ENCODE measurements around the gene MAP2K7. TPM values are rescaled to one million over a fixed set of nuclear protein-coding genes. Genes with fewer than 3 reads are reported as not detected.

The MAP2K7 gene
- total RNA-seq, 2 donors from 2014 or later = 26.3 to 38.3 TPM

DNA sequence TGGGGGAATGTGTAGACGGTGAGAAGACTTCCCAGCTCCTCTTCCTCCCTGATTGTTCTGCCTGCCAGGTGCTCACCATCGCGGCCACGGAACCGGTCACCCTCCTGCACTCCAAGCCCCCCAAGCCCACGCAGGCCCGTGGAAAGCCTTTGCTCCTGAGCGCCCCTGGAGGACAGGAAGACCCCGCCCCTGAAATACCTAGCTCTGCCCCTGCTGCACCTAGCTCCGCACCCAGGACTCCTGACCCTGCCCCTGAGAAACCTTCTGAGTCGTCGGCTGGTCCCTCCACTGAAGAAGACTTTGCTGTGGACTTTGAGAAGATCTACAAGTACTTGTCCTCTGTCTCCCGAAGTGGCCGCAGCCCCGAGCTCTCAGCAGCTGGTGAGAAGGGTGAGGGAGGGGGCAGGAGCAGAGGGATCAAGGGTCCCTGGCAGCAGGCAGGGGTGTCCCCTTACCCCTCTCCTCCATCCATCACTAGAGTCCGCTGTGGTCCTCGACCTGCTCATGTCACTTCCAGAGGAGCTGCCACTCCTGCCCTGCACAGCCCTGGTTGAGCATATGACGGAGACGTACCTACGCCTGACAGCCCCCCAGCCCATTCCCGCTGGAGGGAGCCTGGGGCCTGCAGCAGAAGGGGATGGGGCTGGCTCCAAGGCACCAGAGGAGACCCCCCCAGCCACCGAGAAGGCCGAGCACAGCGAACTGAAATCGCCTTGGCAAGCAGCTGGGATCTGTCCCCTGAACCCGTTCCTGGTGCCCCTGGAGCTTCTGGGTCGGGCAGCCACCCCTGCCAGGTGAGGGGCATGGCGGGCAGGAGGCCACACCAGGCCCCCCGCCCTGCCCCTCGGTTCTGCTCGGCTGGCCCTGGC lies 18.5 kb downstream of the MAP2K7 start:
- peaks cover 6% of the 10 kb centered on the region for H3K4me1 ChIP-seq
- peaks cover 17% of the 10 kb centered on the region for H3K27me3 ChIP-seq
- intact Hi-C loops (cut with DNase I) = loop anchor here (10.0 kb wide), 1 partner anchor 67 kb away; no protein-coding TSS in a partner anchor
- no peak overlapping the region for H3K27ac ChIP-seq
- H3K4me3 ChIP-seq = no peak overlapping the region
- TF ChIP-seq, protein P1, sequence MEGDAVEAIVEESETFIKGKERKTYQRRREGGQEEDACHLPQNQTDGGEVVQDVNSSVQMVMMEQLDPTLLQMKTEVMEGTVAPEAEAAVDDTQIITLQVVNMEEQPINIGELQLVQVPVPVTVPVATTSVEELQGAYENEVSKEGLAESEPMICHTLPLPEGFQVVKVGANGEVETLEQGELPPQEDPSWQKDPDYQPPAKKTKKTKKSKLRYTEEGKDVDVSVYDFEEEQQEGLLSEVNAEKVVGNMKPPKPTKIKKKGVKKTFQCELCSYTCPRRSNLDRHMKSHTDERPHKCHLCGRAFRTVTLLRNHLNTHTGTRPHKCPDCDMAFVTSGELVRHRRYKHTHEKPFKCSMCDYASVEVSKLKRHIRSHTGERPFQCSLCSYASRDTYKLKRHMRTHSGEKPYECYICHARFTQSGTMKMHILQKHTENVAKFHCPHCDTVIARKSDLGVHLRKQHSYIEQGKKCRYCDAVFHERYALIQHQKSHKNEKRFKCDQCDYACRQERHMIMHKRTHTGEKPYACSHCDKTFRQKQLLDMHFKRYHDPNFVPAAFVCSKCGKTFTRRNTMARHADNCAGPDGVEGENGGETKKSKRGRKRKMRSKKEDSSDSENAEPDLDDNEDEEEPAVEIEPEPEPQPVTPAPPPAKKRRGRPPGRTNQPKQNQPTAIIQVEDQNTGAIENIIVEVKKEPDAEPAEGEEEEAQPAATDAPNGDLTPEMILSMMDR (IDR thresholded peaks at IDR 0.05) = no peak
- H3K36me3 ChIP-seq = no peaks in the 10 kb centered on the region
- no peaks in the 10 kb centered on the region for H3K9me3 ChIP-seq
- DNase-seq = no peak
- H3K9ac ChIP-seq (ENCODE audit: low read depth in 2 of 2, low read length in 2 of 2) = peak overlapping the region in 1 of 2 donors; percentile 3

- intact Hi-C loops (cut with DNase I) = loop anchor here (10.0 kb wide), 1 partner anchor 68 kb away; no protein-coding TSS in a partner anchor
- TF ChIP-seq, protein P1 (IDR thresholded peaks at IDR 0.05) = no peak
- Histone ChIP-seq H3K4me3 (no peak overlapping the region), H3K27ac (no peak overlapping the region), H3K36me3 (no peaks in the 10 kb centered on the region), H3K9me3 (no peaks in the 10 kb centered on the region), H3K9ac (ENCODE audit: low read depth in 2 of 2, low read length in 2 of 2) (peak overlapping the region in 1 of 2 donors; percentile 3), H3K27me3 (peaks cover 10% of the 10 kb centered on the region), H3K4me1 (peaks cover 6% of the 10 kb centered on the region)
- no peak for DNase-seq
These were observed 19.1 kb downstream of the MAP2K7 start for GRCh38 chr19:7922836-7923195.

DNA sequence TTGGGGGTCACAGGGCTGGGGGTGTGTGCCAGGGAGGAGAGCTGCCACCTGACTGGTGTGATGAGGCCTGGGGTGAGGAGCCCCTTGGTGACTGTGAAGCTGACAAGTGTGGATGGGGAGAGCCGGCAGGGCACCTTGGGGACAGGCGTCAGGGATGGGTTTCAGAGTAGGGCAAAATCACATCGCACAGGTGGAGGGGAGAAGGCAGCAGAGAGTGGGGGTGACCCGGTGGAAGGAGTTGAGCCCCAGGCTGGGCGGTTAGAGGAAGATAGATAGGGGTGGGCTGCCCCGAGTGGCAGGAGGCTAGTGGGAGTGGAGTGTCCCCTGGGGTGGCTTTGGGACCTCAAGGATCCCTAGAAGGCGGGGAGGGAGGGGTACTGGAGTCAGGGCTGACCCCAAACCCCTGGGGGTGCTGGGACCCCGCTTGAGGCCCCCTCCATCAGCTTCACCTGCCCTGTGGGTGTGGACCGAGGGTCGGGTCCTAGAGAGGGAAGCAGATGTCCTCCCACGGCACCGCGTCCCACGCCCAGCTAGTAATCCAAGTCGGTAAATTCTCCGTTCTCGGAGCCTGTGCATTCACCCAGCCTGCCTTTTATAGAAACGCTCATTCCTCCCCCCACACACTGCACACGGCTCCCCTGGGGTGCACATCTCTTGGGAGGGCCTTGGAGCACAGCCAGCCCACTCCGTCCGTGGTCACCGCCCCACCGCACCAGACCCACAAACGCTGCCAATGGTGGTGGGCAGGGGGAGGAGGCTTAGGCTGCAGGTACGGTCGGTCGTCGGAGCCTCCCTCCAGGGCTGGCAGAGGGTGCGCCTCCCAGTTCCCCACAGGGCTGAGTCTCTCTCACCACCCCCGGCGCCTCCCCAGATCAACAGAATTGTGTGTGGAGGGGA lies 19.9 kb downstream of the MAP2K7 start:
- H3K36me3 ChIP-seq = no peaks in the 10 kb centered on the region
- no peak overlapping the region for H3K27ac ChIP-seq
- H3K4me3 ChIP-seq = no peak overlapping the region
- H3K9ac ChIP-seq (ENCODE audit: low read depth in 2 of 2, low read length in 2 of 2) = no peak overlapping the region
- DNase-seq = no peak
- H3K9me3 ChIP-seq = no peaks in the 10 kb centered on the region
- TF ChIP-seq, protein P1 (IDR thresholded peaks at IDR 0.05) = no peak
- H3K27me3 ChIP-seq = peaks cover 3% of the 10 kb centered on the region
- H3K4me1 ChIP-seq = peaks cover 6% of the 10 kb centered on the region
- intact Hi-C loops (cut with DNase I) = loop anchor here (10.0 kb wide), 1 partner anchor 69 kb away; no protein-coding TSS in a partner anchor

GRCh38 chr19:7924241-7924640 lies 20.6 kb downstream of the MAP2K7 start:
- Histone ChIP-seq H3K27ac (no peak overlapping the region), H3K4me1 (peaks cover 6% of the 10 kb centered on the region), H3K9ac (ENCODE audit: low read depth in 2 of 2, low read length in 2 of 2) (no peak overlapping the region), H3K4me3 (no peak overlapping the region), H3K27me3 (no peaks in the 10 kb centered on the region), H3K9me3 (no peaks in the 10 kb centered on the region), H3K36me3 (no peaks in the 10 kb centered on the region)
- no peak for DNase-seq
- TF ChIP-seq, protein P1 (IDR thresholded peaks at IDR 0.05) = no peak
- intact Hi-C loops (cut with DNase I) = loop anchor here (10.0 kb wide), 1 partner anchor 69 kb away; no protein-coding TSS in a partner anchor

GRCh38 chr19:7924651-7925170 lies 21.0 kb downstream of the MAP2K7 start:
- no peak overlapping the region for H3K4me3 ChIP-seq
- intact Hi-C loops (cut with DNase I) = loop anchor here (10.0 kb wide), 1 partner anchor 70 kb away; no protein-coding TSS in a partner anchor
- TF ChIP-seq, protein P1 (IDR thresholded peaks at IDR 0.05) = no peak
- DNase-seq = no peak
- no peak overlapping the region for H3K9ac ChIP-seq (ENCODE audit: low read depth in 2 of 2, low read length in 2 of 2)
- H3K27ac ChIP-seq = no peak overlapping the region
- H3K9me3 ChIP-seq = no peaks in the 10 kb centered on the region
- no peaks in the 10 kb centered on the region for H3K36me3 ChIP-seq
- H3K27me3 ChIP-seq = no peaks in the 10 kb centered on the region
- peaks cover 6% of the 10 kb centered on the region for H3K4me1 ChIP-seq

All from colonic mucosa (tissue), 4 donors.